SK-N-SH treated with all-trans-retinoic acid at 6 μM for 48 hours (cell line): Measurements from ENCODE around the gene PLGRKT.

Experiments used
- ATAC-seq: fragments of 200-7000 bp; cut with Tn5 transposase; 3 replicates; pipeline ENCODE4 v1.9.1; 2020; ENCODE audit warnings: mild to moderate bottlenecking, moderate library complexity
- ARNTL ChIP-seq: fragments of 450-650 bp; formaldehyde crosslinking; IDR thresholded peaks from 2 replicates; pipeline ENCODE4 v1.5.0; 2020; ENCODE audit warnings: low read depth, mild to moderate bottlenecking, moderate library complexity, borderline replicate concordance
- BACH2 ChIP-seq: fragments of 250-450 bp; sonication (Bioruptor Pico); IDR thresholded peaks from 2 replicates; pipeline ENCODE4 v1.9.0; 2021; ENCODE audit warnings: mild to moderate bottlenecking, borderline replicate concordance
- CSDC2 ChIP-seq: fragments of 250-450 bp; sonication (Bioruptor Pico); IDR thresholded peaks from 2 replicates; pipeline ENCODE4 v1.5.0; 2020; ENCODE audit warnings: mild to moderate bottlenecking, moderate library complexity
- ESRRG ChIP-seq: fragments of 250-450 bp; sonication (Bioruptor Pico); IDR thresholded peaks from 2 replicates; pipeline ENCODE4 v1.6.1; 2021; ENCODE audit warnings: mild to moderate bottlenecking
- GLIS3 ChIP-seq: fragments of 250-450 bp; sonication (Bioruptor Pico); IDR thresholded peaks from 2 replicates; pipeline ENCODE4 v1.5.0; 2020; ENCODE audit warnings: mild to moderate bottlenecking, moderate library complexity
- ISL1 ChIP-seq: fragments of 250-450 bp; sonication (Bioruptor Pico); IDR thresholded peaks from 2 replicates; pipeline ENCODE4 v2.1.2; 2022; ENCODE audit warnings: mild to moderate bottlenecking, moderate library complexity
- OSR1 ChIP-seq: fragments of 250-450 bp; sonication (Bioruptor Pico); IDR thresholded peaks from 2 replicates; pipeline ENCODE4 v1.8.0; 2022; ENCODE audit warnings: moderate library complexity, mild to moderate bottlenecking, inconsistent platforms
- PPARA ChIP-seq: fragments of 250-450 bp; sonication (Bioruptor Pico); IDR thresholded peaks from 2 replicates; pipeline ENCODE4 v1.5.0; 2020; ENCODE audit warnings: mild to moderate bottlenecking, borderline replicate concordance
- RARB ChIP-seq: fragments of 250-450 bp; sonication (Bioruptor Pico); IDR thresholded peaks from 2 replicates; pipeline ENCODE4 v1.8.0; 2021; ENCODE audit warnings: mild to moderate bottlenecking, moderate library complexity
- TOX ChIP-seq: fragments of 250-450 bp; sonication (Bioruptor Pico); IDR thresholded peaks from 2 replicates; pipeline ENCODE4 v1.8.0; 2021; ENCODE audit warnings: mild to moderate bottlenecking, moderate library complexity, borderline replicate concordance
- ZFP3 ChIP-seq: fragments of 250-450 bp; sonication (Bioruptor Pico); IDR thresholded peaks from 2 replicates; pipeline ENCODE4 v1.5.0; 2020; ENCODE audit warnings: mild to moderate bottlenecking, moderate library complexity
- ZFP30 ChIP-seq: fragments of 450-650 bp; formaldehyde crosslinking; IDR thresholded peaks from 2 replicates; pipeline ENCODE4 v1.5.0; 2022; ENCODE audit warnings: mild to moderate bottlenecking, moderate library complexity
- ZNF565 ChIP-seq: fragments of 450-650 bp; formaldehyde crosslinking; conservative IDR thresholded peaks from 2 replicates; pipeline ENCODE4 v1.5.0; 2020; ENCODE audit warnings: low read depth, mild to moderate bottlenecking, moderate library complexity
- ZNF70 ChIP-seq: fragments of 450-650 bp; formaldehyde crosslinking; IDR thresholded peaks from 2 replicates; pipeline ENCODE4 v1.5.0; 2020; ENCODE audit warnings: mild to moderate bottlenecking, moderate library complexity
- ZNF8 ChIP-seq: fragments of 450-650 bp; formaldehyde crosslinking; IDR thresholded peaks from 2 replicates; pipeline ENCODE4 v1.5.0; 2020; ENCODE audit warnings: mild to moderate bottlenecking, moderate library complexity
- TF ChIP-seq, protein P1 (sequence below): fragments of 250-450 bp; sonication (Bioruptor Pico); IDR thresholded peaks from 2 replicates; pipeline ENCODE4 v1.8.0; 2020; ENCODE audit warnings: mild to moderate bottlenecking, moderate library complexity, borderline replicate concordance
- TF ChIP-seq, protein P2 (sequence below): fragments of 250-450 bp; sonication (Bioruptor Pico); IDR thresholded peaks from 2 replicates; pipeline ENCODE4 v1.5.1; 2021; ENCODE audit warnings: mild to moderate bottlenecking, moderate library complexity
- TF ChIP-seq, protein P3 (sequence below): fragments of 250-450 bp; sonication (Bioruptor Pico); IDR thresholded peaks from 2 replicates; pipeline ENCODE4 v1.5.0; 2020; ENCODE audit warnings: mild to moderate bottlenecking, moderate library complexity
- TF ChIP-seq, protein P4 (sequence below): fragments of 250-450 bp; sonication (Bioruptor Pico); IDR thresholded peaks from 2 replicates; pipeline ENCODE4 v1.8.0; 2021; ENCODE audit warnings: low read depth, mild to moderate bottlenecking, moderate library complexity, borderline replicate concordance
- TF ChIP-seq, protein P5 (sequence below): fragments of 250-450 bp; sonication (Bioruptor Pico); IDR thresholded peaks from 2 replicates; pipeline ENCODE4 v1.5.1; 2020; ENCODE audit warnings: low read depth, mild to moderate bottlenecking, moderate library complexity

PLGRKT gene

DNA sequence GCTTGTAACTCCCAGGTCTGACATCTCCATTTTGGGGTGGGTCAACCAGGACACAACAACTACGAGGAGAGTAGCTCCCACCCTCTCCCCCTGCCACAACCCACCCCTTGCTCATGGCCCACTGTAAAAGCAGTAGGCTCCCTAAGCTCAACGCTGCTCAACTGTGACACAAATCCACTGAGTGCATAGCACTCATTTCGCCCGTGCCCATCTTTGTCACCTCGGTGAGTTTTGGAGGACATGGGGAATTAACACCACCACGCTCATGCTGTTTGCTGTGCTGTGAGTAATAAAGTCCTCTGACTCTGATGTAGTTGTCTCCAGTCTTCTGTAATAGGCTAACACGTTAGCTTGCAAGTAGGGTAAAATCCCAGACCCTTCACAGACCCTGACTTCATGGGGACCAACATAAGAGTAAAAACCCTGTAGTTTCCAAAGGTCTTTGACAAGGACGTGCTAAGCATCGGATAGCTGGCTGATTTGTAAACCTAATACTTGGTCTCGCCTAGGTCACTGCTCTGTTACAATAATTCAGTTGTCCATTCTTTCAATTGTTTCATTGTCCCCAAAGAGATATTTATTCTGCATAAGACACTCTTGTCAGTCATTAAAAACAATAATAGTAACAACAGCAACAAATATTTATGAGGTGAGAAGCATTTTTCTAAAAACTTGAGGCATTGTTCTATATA lies 7.7 kb downstream of the PLGRKT start:
- no peak for ATAC-seq
- TF ChIP-seq ZNF565 (CRISPR knock-in tag) (no peak), RARB (CRISPR knock-in tag) (no peak), ZNF70 (no peak), OSR1 (no peak), ARNTL (CRISPR knock-in tag) (no peak), GLIS3 (CRISPR knock-in tag) (no peak)
- TF ChIP-seq, protein P1, sequence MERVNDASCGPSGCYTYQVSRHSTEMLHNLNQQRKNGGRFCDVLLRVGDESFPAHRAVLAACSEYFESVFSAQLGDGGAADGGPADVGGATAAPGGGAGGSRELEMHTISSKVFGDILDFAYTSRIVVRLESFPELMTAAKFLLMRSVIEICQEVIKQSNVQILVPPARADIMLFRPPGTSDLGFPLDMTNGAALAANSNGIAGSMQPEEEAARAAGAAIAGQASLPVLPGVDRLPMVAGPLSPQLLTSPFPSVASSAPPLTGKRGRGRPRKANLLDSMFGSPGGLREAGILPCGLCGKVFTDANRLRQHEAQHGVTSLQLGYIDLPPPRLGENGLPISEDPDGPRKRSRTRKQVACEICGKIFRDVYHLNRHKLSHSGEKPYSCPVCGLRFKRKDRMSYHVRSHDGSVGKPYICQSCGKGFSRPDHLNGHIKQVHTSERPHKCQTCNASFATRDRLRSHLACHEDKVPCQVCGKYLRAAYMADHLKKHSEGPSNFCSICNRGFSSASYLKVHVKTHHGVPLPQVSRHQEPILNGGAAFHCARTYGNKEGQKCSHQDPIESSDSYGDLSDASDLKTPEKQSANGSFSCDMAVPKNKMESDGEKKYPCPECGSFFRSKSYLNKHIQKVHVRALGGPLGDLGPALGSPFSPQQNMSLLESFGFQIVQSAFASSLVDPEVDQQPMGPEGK (CRISPR knock-in tag), result no peak

DNA sequence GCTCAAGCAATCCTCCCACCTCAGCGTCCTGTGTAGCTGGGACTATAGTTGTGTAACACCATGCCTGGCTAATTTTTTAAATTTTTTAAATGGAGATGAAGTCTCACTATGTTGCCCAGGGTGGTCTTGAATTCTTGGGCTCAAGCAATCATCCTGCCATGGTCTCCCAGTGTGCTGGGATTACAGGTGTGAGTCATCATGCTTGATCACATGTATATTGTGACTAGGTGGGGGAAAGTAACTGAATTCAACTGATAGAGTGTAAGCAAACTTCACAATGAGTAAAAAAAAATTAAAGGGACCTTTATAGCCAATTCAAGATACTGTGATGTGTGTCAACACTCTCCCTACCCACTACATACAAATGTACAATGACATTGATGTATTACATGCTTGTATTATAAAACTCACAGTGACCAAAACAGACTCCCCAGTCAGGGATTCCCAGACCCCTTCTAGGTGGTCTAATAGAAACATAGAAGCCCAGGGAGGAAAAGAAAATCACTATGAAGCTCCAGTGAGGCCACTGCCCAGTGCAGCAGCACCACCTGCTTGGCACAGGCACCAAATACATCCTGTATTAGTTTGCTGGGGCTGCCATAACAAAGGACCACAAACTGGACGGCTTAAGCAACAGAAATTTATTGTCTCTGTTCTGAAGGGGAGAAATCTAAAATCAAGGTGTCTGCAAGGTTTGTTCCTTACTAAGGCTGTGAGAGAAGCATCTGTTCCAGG lies 8.8 kb downstream of the PLGRKT start:
- TF ChIP-seq RARB (CRISPR knock-in tag), result no peak
- no peak for TF ChIP-seq PPARA (CRISPR knock-in tag)
- TF ChIP-seq CSDC2, result no peak
- no peak for TF ChIP-seq ISL1 (CRISPR knock-in tag)
- TF ChIP-seq ZFP30, result no peak
- TF ChIP-seq, all 23 proteins: peak for 0
- no peak for ATAC-seq

DNA sequence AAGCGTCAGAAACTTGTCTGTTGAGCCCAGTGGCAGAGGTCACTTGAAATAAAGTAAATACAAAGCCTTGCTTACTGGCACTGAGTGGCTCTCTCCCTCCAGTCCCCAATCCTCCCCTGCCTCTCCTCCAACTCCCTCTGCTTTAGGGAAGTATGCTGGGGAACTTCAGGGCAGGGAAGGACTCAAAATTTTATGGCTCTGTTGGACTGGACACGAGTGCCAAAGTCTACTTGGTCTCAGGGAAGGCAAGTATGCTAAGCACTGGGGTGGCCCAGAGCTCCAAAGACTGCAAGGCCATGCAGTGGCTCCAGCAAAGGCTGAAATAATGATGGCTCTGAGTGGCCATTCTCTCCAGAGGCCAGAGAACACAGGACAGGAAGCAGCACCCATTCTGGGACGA lies 9.6 kb downstream of the PLGRKT start:
- TF ChIP-seq ISL1 (CRISPR knock-in tag), result no peak
- TF ChIP-seq, protein P1 (CRISPR knock-in tag), result no peak
- TF ChIP-seq ZFP3 (CRISPR knock-in tag), result no peak
- no peak for TF ChIP-seq TOX (CRISPR knock-in tag)
- TF ChIP-seq ARNTL (CRISPR knock-in tag), result no peak
- TF ChIP-seq ZNF565 (CRISPR knock-in tag), result no peak
- TF ChIP-seq, protein P2, sequence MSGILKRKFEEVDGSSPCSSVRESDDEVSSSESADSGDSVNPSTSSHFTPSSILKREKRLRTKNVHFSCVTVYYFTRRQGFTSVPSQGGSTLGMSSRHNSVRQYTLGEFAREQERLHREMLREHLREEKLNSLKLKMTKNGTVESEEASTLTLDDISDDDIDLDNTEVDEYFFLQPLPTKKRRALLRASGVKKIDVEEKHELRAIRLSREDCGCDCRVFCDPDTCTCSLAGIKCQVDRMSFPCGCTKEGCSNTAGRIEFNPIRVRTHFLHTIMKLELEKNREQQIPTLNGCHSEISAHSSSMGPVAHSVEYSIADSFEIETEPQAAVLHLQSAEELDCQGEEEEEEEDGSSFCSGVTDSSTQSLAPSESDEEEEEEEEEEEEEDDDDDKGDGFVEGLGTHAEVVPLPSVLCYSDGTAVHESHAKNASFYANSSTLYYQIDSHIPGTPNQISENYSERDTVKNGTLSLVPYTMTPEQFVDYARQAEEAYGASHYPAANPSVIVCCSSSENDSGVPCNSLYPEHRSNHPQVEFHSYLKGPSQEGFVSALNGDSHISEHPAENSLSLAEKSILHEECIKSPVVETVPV, result no peak
- TF ChIP-seq, protein P3, sequence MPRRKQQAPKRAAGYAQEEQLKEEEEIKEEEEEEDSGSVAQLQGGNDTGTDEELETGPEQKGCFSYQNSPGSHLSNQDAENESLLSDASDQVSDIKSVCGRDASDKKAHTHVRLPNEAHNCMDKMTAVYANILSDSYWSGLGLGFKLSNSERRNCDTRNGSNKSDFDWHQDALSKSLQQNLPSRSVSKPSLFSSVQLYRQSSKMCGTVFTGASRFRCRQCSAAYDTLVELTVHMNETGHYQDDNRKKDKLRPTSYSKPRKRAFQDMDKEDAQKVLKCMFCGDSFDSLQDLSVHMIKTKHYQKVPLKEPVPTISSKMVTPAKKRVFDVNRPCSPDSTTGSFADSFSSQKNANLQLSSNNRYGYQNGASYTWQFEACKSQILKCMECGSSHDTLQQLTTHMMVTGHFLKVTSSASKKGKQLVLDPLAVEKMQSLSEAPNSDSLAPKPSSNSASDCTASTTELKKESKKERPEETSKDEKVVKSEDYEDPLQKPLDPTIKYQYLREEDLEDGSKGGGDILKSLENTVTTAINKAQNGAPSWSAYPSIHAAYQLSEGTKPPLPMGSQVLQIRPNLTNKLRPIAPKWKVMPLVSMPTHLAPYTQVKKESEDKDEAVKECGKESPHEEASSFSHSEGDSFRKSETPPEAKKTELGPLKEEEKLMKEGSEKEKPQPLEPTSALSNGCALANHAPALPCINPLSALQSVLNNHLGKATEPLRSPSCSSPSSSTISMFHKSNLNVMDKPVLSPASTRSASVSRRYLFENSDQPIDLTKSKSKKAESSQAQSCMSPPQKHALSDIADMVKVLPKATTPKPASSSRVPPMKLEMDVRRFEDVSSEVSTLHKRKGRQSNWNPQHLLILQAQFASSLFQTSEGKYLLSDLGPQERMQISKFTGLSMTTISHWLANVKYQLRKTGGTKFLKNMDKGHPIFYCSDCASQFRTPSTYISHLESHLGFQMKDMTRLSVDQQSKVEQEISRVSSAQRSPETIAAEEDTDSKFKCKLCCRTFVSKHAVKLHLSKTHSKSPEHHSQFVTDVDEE, result no peak
- no peak for TF ChIP-seq BACH2 (CRISPR knock-in tag)
- TF ChIP-seq, protein P4, sequence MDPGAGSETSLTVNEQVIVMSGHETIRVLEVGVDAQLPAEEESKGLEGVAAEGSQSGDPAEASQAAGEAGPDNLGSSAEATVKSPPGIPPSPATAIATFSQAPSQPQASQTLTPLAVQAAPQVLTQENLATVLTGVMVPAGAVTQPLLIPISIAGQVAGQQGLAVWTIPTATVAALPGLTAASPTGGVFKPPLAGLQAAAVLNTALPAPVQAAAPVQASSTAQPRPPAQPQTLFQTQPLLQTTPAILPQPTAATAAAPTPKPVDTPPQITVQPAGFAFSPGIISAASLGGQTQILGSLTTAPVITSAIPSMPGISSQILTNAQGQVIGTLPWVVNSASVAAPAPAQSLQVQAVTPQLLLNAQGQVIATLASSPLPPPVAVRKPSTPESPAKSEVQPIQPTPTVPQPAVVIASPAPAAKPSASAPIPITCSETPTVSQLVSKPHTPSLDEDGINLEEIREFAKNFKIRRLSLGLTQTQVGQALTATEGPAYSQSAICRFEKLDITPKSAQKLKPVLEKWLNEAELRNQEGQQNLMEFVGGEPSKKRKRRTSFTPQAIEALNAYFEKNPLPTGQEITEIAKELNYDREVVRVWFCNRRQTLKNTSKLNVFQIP (CRISPR knock-in tag), result no peak
- TF ChIP-seq, protein P5, sequence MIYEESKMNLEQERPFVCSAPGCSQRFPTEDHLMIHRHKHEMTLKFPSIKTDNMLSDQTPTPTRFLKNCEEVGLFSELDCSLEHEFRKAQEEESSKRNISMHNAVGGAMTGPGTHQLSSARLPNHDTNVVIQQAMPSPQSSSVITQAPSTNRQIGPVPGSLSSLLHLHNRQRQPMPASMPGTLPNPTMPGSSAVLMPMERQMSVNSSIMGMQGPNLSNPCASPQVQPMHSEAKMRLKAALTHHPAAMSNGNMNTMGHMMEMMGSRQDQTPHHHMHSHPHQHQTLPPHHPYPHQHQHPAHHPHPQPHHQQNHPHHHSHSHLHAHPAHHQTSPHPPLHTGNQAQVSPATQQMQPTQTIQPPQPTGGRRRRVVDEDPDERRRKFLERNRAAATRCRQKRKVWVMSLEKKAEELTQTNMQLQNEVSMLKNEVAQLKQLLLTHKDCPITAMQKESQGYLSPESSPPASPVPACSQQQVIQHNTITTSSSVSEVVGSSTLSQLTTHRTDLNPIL, result no peak
- no peak for TF ChIP-seq CSDC2
- TF ChIP-seq OSR1, result no peak
- no peak for TF ChIP-seq ZNF8 (CRISPR knock-in tag)
- no peak for TF ChIP-seq GLIS3 (CRISPR knock-in tag)
- TF ChIP-seq ESRRG (CRISPR knock-in tag), result no peak
- no peak for TF ChIP-seq PPARA (CRISPR knock-in tag)
- TF ChIP-seq, all 23 proteins: peak for 0
- ATAC-seq, result no peak
